Neural progenitor cell (in vitro differentiated cells): ENCODE measurements around the gene MTCL1. TPM values are rescaled to one million over a fixed set of nuclear protein-coding genes. Genes with fewer than 3 reads are reported as not detected.
A peak's percentile ranks its signal among the peaks of the same experiment; 100 is the strongest.

Experiments used
- DNase-seq: peaks from one replicate; pipeline ENCODE4 v3.0.0-alpha.2; 2016; ENCODE audit warnings: low spot score
- H2AFZ ChIP-seq: fragments of 200-600 bp; sonication (generic); replicated peaks from 2 replicates; pipeline ENCODE4 v1.6.1; 2016; ENCODE audit warnings: antibody characterized with exemption
- H3F3A ChIP-seq: fragments of 200-600 bp; sonication (generic); 2 replicates; pipeline ENCODE4 v1.6.1; 2016; ENCODE audit warnings: antibody characterized with exemption, low read depth
- H3K27ac ChIP-seq: fragments of 200-600 bp; sonication (generic); 2 replicates; pipeline ENCODE4 v1.5.1; 2016; ENCODE audit warnings: mild to moderate bottlenecking
- H3K27me3 ChIP-seq: fragments of 200-600 bp; sonication (generic); 2 replicates; pipeline ENCODE4 v1.6.1; 2016; ENCODE audit warnings: mild to moderate bottlenecking, moderate library complexity
- H3K36me3 ChIP-seq: fragments of 200-600 bp; sonication (generic); 2 replicates; pipeline ENCODE4 v1.5.1; 2016
- H3K4me1 ChIP-seq: fragments of 200-600 bp; sonication (generic); 2 replicates; pipeline ENCODE4 v1.6.1; 2016; ENCODE audit warnings: mixed run types
- H3K4me2 ChIP-seq: fragments of 200-600 bp; sonication (generic); 2 replicates; pipeline ENCODE4 v1.6.1; 2016
- H3K4me3 ChIP-seq: fragments of 200-600 bp; sonication (generic); 2 replicates; pipeline ENCODE4 v1.5.1; 2016
- H3K79me2 ChIP-seq: fragments of 200-600 bp; sonication (generic); 2 replicates; pipeline ENCODE4 v1.6.1; 2016; ENCODE audit warnings: low read depth
- H3K9ac ChIP-seq: fragments of 200-600 bp; sonication (generic); 2 replicates; pipeline ENCODE4 v1.6.1; 2016
- H3K9me3 ChIP-seq: fragments of 200-600 bp; sonication (generic); 2 replicates; pipeline ENCODE4 v1.5.1; 2016; ENCODE audit warnings: low read depth
- H4K20me1 ChIP-seq: fragments of 200-600 bp; sonication (generic); 2 replicates; pipeline ENCODE4 v1.6.1; 2016; ENCODE audit warnings: low read depth
- H3K27ac Mint-ChIP-seq: 3 replicates; pipeline ENCODE4 v1.8.0; 2021; ENCODE audit warnings: mixed read lengths
- H3K27me3 Mint-ChIP-seq: 2 replicates; pipeline ENCODE4 v1.8.0; 2022; ENCODE audit warnings: low read depth, mild to moderate bottlenecking, inconsistent platforms, moderate library complexity, mixed read lengths; ENCODE audit not compliant: insufficient read depth
- H3K36me3 Mint-ChIP-seq: 3 replicates; pipeline ENCODE4 v1.8.0; 2021; ENCODE audit warnings: mixed read lengths
- H3K4me1 Mint-ChIP-seq: 3 replicates; pipeline ENCODE4 v1.8.0; 2021; ENCODE audit warnings: mixed read lengths
- H3K4me3 Mint-ChIP-seq: 3 replicates; pipeline ENCODE4 v1.8.0; 2021; ENCODE audit warnings: mild to moderate bottlenecking, moderate library complexity, mixed read lengths
- H3K9me3 Mint-ChIP-seq: 3 replicates; pipeline ENCODE4 v1.8.0; 2020; ENCODE audit warnings: mixed read lengths
- CTCF ChIP-seq: fragments of 200-600 bp; sonication (generic); IDR thresholded peaks from 2 replicates; pipeline ENCODE4 v1.5.1; 2017; ENCODE audit warnings: antibody characterized with exemption, mild to moderate bottlenecking
- EZH2 ChIP-seq: fragments of 200-600 bp; sonication (generic); IDR thresholded peaks from 2 replicates; pipeline ENCODE4 v1.6.1; 2017; ENCODE audit warnings: antibody characterized with exemption, mild to moderate bottlenecking, moderate library complexity
- EZH2phosphoT487 ChIP-seq: fragments of 200-600 bp; sonication (generic); IDR thresholded peaks from 2 replicates; pipeline ENCODE4 v1.6.1; 2017; ENCODE audit warnings: antibody characterized with exemption
- total RNA-seq: library from RNA; depleted of rRNA; stranded (reverse); fragments of >200 nt; gene quantifications from 2 replicates; pipeline ENCODE4 v1.2.3, GENCODE V29; 2015; ENCODE audit warnings: low replicate concordance

The MTCL1 gene
- total RNA-seq, 1 donor from 2014 or later: 36.9 TPM

- Histone ChIP-seq H3F3A (peaks cover 61% of the 10 kb centered on the region), H3K27me3 (no peaks in the 10 kb centered on the region), H3K9ac (no peak overlapping the region), H3K4me3 (no peak overlapping the region), H4K20me1 (peaks cover 21% of the 10 kb centered on the region), H3K79me2 (peaks cover 93% of the 10 kb centered on the region), H3K4me2 (peak overlapping the region; percentile 43), H3K27ac (peak overlapping the region; percentile 81), H3K4me1 (peaks cover 78% of the 10 kb centered on the region), H2AFZ (no peak overlapping the region), H3K36me3 (no peaks in the 10 kb centered on the region), H3K9me3 (no peaks in the 10 kb centered on the region)
- H3K27me3 Mint-ChIP-seq: peaks cover 2% of the 10 kb centered on the region
- no peak overlapping the region for H3K27ac Mint-ChIP-seq
- no peaks in the 10 kb centered on the region for H3K9me3 Mint-ChIP-seq
- no peak for DNase-seq
- H3K4me1 Mint-ChIP-seq: peaks cover 35% of the 10 kb centered on the region
- TF ChIP-seq EZH2 (no peak), EZH2phosphoT487 (no peak), CTCF (no peak)
- H3K4me3 Mint-ChIP-seq: no peak overlapping the region
- H3K36me3 Mint-ChIP-seq: peaks cover 31% of the 10 kb centered on the region
These were observed 14.8 kb downstream of the MTCL1 start for GRCh38 chr18:8720141-8720540.

GRCh38 chr18:8721094-8721669 is 15.8 kb downstream of the MTCL1 start:
- no peak overlapping the region for H3K9ac ChIP-seq
- H3K36me3 Mint-ChIP-seq: peaks cover 30% of the 10 kb centered on the region
- H3K27ac Mint-ChIP-seq: peak overlapping the region; percentile 84
- peaks cover 2% of the 10 kb centered on the region for H3K27me3 Mint-ChIP-seq
- peak overlapping the region; percentile 43 for H3K4me2 ChIP-seq
- no peaks in the 10 kb centered on the region for H3K9me3 Mint-ChIP-seq
- DNase-seq: no peak
- H3F3A ChIP-seq: peaks cover 54% of the 10 kb centered on the region
- TF ChIP-seq CTCF (no peak), EZH2phosphoT487 (no peak), EZH2 (no peak)
- H3K4me1 ChIP-seq: peaks cover 69% of the 10 kb centered on the region
- H3K4me3 ChIP-seq: no peak overlapping the region
- H3K4me3 Mint-ChIP-seq: no peak overlapping the region
- peaks cover 35% of the 10 kb centered on the region for H3K4me1 Mint-ChIP-seq
- H3K36me3 ChIP-seq: no peaks in the 10 kb centered on the region
- no peaks in the 10 kb centered on the region for H3K27me3 ChIP-seq
- H2AFZ ChIP-seq: no peak overlapping the region
- peak overlapping the region; percentile 81 for H3K27ac ChIP-seq
- no peaks in the 10 kb centered on the region for H3K9me3 ChIP-seq
- H4K20me1 ChIP-seq: peaks cover 21% of the 10 kb centered on the region
- peaks cover 91% of the 10 kb centered on the region for H3K79me2 ChIP-seq

- H3K27ac ChIP-seq: peak overlapping the region; percentile 81
- peaks cover 91% of the 10 kb centered on the region for H3K79me2 ChIP-seq
- no peak overlapping the region for H3K4me2 ChIP-seq
- peaks cover 2% of the 10 kb centered on the region for H3K27me3 Mint-ChIP-seq
- no peaks in the 10 kb centered on the region for H3K27me3 ChIP-seq
- H3K9ac ChIP-seq: no peak overlapping the region
- peaks cover 17% of the 10 kb centered on the region for H4K20me1 ChIP-seq
- H3K36me3 Mint-ChIP-seq: peaks cover 30% of the 10 kb centered on the region
- no peak for DNase-seq
- H3K4me3 Mint-ChIP-seq: no peak overlapping the region
- TF ChIP-seq EZH2 (no peak), EZH2phosphoT487 (no peak)
- peaks cover 35% of the 10 kb centered on the region for H3K4me1 Mint-ChIP-seq
- peaks cover 49% of the 10 kb centered on the region for H3F3A ChIP-seq
- H3K4me1 ChIP-seq: peaks cover 63% of the 10 kb centered on the region
- no peak overlapping the region for H3K4me3 ChIP-seq
- H3K9me3 ChIP-seq: no peaks in the 10 kb centered on the region
- H3K27ac Mint-ChIP-seq: no peak overlapping the region
- no peaks in the 10 kb centered on the region for H3K36me3 ChIP-seq
- no peaks in the 10 kb centered on the region for H3K9me3 Mint-ChIP-seq
- no peak overlapping the region for H2AFZ ChIP-seq
These were observed 16.4 kb downstream of the MTCL1 start for GRCh38 chr18:8721716-8722115.
